ENCODE results near the gene GORASP1.
"Not testable (repeated sequence)": the region's sequence is repeated elsewhere in the genome, so short reads cannot be mapped to it uniquely, and the experiment has no call there.

The GORASP1 gene

GRCh38 chr3:39062180-39062579 is 45.2 kb downstream of the GORASP1 start:
- DNase-seq = no peak

- DNase-seq = not testable (repeated sequence)
These were observed 46.2 kb downstream of the GORASP1 start for GRCh38 chr3:39061228-39061627.

GRCh38 chr3:39056151-39056550 is 51.3 kb downstream of the GORASP1 start:
- no peak for DNase-seq

- DNase-seq = no peak
These were observed 53.7 kb downstream of the GORASP1 start for GRCh38 chr3:39053696-39054095.

GRCh38 chr3:39052583-39052982 is 54.8 kb downstream of the GORASP1 start:
- peak in 1 of 2 donors; percentile 15 for DNase-seq

GRCh38 chr3:39051649-39052561 is 55.5 kb downstream of the GORASP1 start, which contains the start of the genes SCN11A and WDR48:
TSS of gene SCN11A (minus strand) at chr3:39051944. CDS start at chr3:38950362, 101,582 bp downstream.
TSS of gene WDR48 (plus strand) at chr3:39052016. CDS start at chr3:39052026, 10 bp downstream.
- DNase-seq = peak; percentile 88 to 90

GRCh38 chr3:39050029-39050428 is 57.4 kb downstream of the GORASP1 start:
- peak; percentile 38 to 60 for DNase-seq

All from inflammatory macrophage treated with lipopolysaccharide for 1 hour (primary cell).